GM19351 (cell line): ENCODE results near the gene GANC.
"Not testable (repeated sequence)": the region's sequence is repeated elsewhere in the genome, so short reads cannot be mapped to it uniquely, and the experiment has no call there.

Experiments used
- ATAC-seq: cut with Tn5 transposase; IDR thresholded peaks from one replicate; pipeline ENCODE4 v1.9.1; 2021; ENCODE audit warnings: mild to moderate bottlenecking, moderate library complexity; ENCODE audit not compliant: unreplicated experiment

The GANC gene

GRCh38 chr15:42272939-42273899, at the start of gene GANC, which contains the start of gene TMEM87A:
GANC (plus strand) TSS chr15:42273201; CDS start chr15:42274482, 1,281 bp downstream.
TMEM87A (minus strand) TSS chr15:42273433; CDS start chr15:42273398, 35 bp downstream.
- ATAC-seq, result peak; percentile 91

- ATAC-seq, result no peak
Measured at GRCh38 chr15:42226648-42227047, 46.4 kb upstream of the GANC start.

DNA sequence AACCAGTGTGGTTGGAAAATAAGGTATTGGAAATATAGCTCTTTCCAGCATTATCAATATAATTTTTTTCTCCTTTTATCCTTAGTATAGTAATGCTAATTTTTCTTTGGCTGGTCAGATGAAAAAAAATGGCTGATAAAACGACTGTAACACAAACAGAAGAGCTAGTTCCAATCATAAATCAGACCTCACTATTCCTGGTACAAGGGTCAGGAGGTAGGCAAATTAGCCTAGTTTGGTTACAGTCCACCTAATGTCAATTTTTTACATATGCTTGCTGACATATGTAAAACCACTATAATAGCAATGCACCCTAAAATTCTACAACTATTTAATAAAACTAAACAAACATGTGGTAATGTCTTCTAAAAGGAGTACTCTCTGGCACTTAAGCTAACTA, 45.0 kb upstream of the GANC start:
- no peak for ATAC-seq

GRCh38 chr15:42228981-42229380, 44.0 kb upstream of the GANC start:
- not testable (repeated sequence) for ATAC-seq

- ATAC-seq, result no peak
Measured at GRCh38 chr15:42231088-42231487, 41.9 kb upstream of the GANC start.

DNA sequence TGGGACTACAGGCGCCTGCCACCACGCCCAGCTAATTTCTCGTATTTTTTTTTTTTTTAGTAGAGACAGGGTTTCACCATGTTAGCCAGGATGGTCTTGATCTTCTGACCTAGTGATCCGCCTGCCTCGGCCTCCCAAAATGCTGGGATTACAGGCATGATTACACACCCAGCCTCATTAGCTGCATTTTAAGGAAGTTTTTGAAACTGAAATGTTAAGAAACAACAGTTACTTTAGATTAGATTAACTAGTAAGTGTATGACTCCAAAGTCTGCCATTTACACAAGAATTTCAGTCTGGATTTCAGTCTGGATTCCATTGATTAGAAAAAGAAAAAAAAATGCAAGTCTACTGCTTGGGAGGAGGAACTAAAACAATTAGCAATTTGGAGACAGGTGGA, 40.4 kb upstream of the GANC start:
- no peak for ATAC-seq

DNA sequence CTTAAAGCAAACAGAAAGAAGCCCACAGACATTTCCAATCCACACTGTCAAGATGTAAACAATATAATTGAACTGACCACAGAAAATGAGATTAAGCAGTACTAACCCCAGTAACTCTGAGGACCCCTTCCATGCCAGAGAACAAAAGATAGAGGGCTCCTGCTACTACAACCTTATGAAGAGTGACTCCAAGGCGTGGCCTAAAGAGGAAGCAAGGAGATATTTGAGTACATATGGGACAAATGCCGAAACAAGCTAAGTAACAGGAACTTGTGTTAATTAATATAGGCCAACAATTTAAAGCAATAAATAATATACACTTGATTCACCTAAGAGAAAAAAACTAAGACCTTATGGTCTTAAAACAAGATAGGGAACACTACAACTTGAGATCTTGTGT, 39.9 kb upstream of the GANC start:
- ATAC-seq, result no peak

- ATAC-seq, result no peak
Measured at GRCh38 chr15:42239528-42240182, 33.3 kb upstream of the GANC start.

DNA sequence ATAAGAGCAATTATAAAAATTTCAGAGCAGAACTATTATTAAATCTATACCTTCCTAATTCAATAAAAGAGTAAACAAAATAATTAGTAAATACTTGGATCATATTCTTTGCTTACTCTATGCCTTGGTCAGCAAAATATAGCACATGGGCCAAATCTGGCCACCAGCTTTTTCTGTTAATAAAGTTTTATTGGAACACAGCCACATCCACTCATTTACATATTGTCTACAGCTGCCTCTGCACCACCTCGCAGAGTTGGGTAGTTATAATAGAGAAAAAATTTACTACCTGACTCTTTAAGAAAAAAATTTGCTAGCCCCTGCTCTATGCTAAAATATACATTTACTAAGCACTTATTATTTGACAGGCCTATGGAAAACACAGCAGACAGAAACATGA, 32.2 kb upstream of the GANC start:
- no peak for ATAC-seq

DNA sequence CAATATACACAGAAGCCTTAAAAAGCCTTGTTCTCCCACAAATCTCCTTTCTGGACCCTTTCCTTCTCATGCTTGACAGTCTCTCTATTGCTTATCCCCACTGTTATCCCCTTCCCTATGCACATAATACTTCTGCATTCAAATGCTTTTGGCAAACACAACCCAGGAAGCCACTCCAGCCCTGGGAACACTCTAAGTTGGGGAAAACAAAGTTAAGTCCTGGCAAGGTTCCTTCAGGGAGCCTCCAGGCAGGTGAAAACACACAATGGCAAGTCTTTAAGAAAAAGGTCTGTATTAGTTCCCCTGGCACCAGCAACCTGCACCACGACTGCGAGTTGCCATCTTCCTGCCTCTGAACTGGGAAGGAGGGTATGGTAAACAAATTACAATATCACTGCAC, 19.7 kb upstream of the GANC start:
- no peak for ATAC-seq

- no peak for ATAC-seq
Measured at GRCh38 chr15:42264795-42265194, 8.2 kb upstream of the GANC start.

DNA sequence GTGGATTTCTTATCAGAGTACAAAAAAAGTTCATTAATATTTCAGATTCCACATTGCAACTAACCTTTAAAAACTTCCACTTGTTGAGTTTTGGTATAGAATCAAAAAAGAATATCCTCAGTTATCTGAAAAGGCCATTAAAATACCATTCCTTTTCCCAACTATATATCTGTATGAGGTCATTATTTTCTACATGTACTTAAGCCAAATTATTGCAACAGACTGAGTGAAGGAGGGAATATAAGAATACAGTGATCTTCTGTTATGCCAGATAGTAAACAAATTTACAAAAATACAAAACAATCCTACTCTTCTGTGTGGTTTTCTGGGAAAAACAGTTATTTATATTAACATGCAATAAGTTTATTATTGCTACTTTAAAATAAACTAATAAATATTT, 5.7 kb upstream of the GANC start:
- no peak for ATAC-seq

GRCh38 chr15:42270551-42270950, 2.5 kb upstream of the GANC start:
- ATAC-seq, result no peak

DNA sequence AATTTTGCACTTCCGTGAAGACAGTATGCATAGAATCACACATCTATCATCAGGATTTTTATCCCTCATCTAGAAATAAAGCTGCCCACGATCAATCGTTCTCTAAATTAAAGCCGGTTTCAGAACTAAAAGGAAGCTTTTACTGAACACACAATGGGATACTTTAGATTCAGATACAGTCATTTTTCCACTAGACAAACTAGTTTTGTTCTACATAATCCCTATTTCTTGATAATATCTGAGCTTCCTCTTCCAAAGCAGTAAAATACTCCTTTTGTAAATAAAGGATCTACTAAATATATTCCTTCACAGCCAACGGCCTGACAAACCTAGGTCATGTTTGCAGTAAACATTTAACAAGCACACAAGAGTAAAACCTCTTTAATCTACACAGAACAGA, 2.0 kb upstream of the GANC start:
- ATAC-seq, result no peak

GRCh38 chr15:42273900-42274701, 1.1 kb downstream of the GANC start:
- peak; percentile 32 for ATAC-seq

GRCh38 chr15:42274702-42274989, 1.6 kb downstream of the GANC start:
- ATAC-seq, result no peak

DNA sequence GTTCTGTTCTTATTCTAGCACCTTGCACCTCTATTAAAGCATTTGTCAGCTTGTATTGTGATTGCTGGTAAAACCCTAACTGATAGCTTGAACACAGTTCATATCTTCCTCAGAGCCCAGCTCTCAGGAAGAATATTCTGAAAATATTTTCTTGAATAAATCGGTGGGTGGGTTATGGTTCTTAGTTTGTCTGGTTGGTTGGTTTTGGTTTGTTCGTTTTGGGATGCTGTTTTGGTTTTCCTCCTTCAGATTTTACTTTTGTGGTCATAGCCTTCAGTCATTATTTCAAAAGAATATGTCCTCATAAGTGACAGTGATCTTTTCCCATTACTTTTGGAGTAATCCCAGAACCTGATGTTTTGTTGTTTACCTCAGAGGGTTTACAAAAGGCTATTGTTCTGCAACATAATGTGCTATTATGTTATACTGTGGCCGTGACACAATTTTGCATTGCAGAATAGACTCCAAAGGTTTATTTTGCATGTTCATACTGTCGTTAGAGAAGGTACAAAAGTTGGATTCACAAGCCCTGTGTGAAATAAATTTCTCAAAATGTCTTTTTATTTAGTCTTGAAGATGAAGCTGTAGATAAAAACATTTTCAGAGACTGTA, 2.9 kb downstream of the GANC start:
- ATAC-seq, result no peak

- ATAC-seq, result no peak
Measured at GRCh38 chr15:42276762-42277161, 3.8 kb downstream of the GANC start.

- no peak for ATAC-seq
Measured at GRCh38 chr15:42279234-42279723, 6.3 kb downstream of the GANC start.

DNA sequence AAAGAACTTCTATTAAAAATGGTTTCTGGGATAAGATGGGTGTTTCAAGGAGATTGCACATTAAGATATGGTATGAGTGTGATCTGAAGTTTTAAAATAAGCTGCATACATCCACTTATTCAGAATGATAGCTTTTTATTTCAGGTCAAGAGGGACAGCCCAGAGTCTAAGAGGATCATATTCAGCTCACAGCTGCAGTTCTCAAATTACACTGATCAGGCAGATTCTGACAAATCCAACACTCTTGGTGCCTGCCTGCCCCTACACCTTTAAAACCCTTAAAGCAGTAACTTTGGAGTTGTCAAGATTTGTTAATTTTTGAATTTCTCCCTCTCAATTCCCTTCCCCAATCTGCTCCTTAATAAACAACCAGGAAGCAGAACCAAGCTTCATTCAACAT, 9.3 kb downstream of the GANC start:
- ATAC-seq, result no peak

- no peak for ATAC-seq
Measured at GRCh38 chr15:42282926-42283325, 9.9 kb downstream of the GANC start.
